GM20431 (cell line): Measurements from ENCODE around the gene TBATA.
"Not testable (repeated sequence)": the region's sequence is repeated elsewhere in the genome, so short reads cannot be mapped to it uniquely, and the experiment has no call there.

Source experiments
- in situ Hi-C: fragments of 300-500 bp; cut with MseI, MboI; formaldehyde crosslinking; loops from one replicate; pipeline ENCODE4 v1.15.0; 2020; ENCODE audit warnings: low sequenced_read_pairs; ENCODE audit not compliant: unreplicated experiment

Gene TBATA

GRCh38 chr10:70768026-70768685, 17.0 kb downstream of the TBATA start:
- in situ Hi-C loops, result not testable (repeated sequence)

GRCh38 chr10:70765794-70766594, 19.2 kb downstream of the TBATA start:
- in situ Hi-C loops, result no loop called here

DNA sequence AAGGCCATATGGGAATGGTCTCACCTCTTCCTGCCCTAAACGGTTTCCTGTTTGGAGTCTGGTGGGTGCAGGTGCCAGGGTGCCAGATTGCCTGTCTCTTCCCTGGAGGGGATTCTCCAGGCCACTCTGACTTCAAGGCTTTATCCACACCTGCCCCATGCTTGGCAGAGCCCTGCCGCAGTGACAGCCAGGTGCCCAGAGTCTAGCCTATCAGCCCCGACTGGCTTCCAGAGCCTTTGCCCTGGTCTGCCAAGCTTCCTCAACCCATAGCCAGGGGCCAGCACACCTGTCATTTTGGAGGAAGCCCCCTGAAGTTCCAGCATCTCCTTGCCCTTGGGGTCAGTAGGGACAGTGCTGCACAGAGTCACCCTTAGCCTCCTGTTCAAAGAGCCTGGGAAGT, 21.6 kb downstream of the TBATA start:
- in situ Hi-C loops, result loop anchor here (5.0 kb wide), 1 partner anchor 216 kb away; no protein-coding TSS in a partner anchor

GRCh38 chr10:70762441-70763175, 22.6 kb downstream of the TBATA start:
- in situ Hi-C loops, result loop anchor here (5.0 kb wide), 1 partner anchor 215 kb away; no protein-coding TSS in a partner anchor

DNA sequence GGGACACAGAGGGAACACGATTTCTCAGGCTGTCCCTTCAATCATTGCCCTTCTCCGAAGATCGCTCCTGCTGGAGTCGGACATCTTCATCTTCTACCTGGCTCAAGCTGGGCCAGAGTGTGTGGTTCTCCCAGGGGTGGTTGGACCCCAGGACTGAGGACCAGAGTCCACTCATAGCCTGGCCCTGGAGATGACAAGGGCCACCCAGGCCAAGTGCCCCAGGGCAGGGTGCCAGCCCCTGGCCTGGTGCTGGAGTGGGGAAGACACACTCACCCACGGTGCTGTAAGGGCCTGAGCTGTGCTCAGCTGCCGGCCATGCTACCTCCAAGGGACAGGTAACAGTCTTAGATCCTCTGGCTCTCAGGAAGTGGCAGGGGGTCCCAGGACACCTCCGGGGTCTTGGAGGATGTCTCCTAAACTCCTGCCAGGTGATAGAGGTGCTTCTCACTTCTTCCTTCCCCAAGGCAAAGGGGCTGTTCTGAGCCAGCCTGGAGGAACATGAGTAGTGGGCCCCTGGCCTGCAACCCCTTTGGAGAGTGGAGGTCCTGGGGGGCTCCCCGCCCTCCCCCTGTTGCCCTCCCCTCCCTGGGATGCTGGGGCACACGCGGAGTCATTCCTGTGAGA, 23.3 kb downstream of the TBATA start:
- in situ Hi-C loops, result loop anchor here (5.0 kb wide), 1 partner anchor 215 kb away; no protein-coding TSS in a partner anchor

- in situ Hi-C loops, result loop anchor here (5.0 kb wide), 1 partner anchor 214 kb away; no protein-coding TSS in a partner anchor
These were observed 24.1 kb downstream of the TBATA start for GRCh38 chr10:70761031-70761601.

DNA sequence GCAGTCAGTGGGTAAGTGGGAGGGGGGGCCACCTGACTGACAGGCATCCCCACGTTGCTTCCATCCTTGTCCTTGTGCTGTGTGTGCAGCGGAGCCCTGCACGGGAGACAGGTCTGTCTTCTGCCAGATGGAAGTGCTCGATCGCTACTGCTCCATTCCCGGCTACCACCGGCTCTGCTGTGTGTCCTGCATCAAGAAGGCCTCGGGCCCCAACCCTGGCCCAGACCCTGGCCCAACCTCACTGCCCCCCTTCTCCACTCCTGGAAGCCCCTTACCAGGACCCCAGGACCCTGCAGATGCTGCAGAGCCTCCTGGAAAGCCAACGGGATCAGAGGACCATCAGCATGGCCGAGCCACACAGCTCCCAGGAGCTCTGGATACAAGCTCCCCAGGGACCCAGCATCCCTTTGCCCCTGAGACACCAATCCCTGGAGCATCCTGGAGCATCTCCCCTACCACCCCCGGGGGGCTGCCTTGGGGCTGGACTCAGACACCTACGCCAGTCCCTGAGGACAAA, 24.8 kb downstream of the TBATA start:
- in situ Hi-C loops, result loop anchor here (5.0 kb wide), 1 partner anchor 213 kb away; no protein-coding TSS in a partner anchor

DNA sequence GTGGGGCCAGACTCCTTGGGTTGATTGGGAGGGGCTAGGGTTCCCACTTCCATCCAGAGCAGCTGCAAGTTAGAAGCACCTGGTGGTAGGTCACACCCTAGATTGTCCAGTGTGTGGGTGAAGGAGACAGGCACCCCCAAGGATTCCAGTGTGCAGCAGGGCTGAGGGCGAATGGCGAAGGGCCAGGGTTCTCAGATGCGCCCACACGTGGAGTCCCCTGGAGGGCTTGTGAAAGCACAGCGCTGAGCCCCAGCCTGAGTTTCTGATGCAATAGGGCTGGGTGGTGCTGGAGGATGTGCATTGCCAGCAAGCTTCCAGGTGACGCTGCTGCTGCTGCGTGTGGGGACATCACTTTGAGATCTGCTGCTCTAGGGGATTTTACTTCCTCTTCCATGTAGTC, 25.4 kb downstream of the TBATA start:
- in situ Hi-C loops, result loop anchor here (5.0 to 10.0 kb wide), 2 partner anchors 212 to 295 kb away; no protein-coding TSS in a partner anchor

DNA sequence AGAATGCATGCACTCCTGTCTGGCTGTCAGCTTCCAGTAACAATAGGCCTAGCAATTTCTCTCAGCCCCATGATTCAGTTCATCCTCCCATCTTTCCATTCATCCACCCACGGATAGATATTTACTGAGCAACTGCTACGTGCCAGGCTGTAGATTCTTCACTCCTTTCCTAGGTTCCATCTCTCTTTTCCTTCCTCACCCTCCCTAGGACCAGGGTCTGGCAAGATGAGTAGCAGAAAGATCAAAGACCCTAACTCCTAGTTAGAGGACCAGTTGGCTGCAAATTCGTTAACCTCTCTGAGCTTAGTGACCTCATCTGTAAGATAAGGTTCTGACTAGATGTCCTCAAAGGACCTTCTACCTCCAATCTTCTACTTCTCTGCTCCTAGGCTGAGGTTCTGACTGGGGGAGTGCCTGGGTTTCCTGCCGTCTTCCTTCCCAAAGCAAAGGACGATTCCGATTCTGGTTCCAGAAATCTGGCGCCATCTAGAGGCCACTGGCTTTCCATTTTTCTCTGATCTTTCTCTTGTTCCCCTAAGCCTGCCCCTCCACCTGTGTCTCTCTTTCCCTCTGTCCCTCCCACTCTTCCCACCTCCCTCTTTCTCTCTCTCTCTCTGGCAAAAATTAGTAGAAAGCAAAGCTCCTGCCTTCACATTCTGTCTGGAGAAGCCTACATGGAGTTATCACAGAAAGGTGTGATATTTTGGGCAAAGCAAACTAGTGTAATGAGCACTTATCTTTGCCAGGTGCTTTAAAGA, 26.2 kb downstream of the TBATA start:
- in situ Hi-C loops, result loop anchor here (10.0 kb wide), 1 partner anchor 294 kb away; no protein-coding TSS in a partner anchor

DNA sequence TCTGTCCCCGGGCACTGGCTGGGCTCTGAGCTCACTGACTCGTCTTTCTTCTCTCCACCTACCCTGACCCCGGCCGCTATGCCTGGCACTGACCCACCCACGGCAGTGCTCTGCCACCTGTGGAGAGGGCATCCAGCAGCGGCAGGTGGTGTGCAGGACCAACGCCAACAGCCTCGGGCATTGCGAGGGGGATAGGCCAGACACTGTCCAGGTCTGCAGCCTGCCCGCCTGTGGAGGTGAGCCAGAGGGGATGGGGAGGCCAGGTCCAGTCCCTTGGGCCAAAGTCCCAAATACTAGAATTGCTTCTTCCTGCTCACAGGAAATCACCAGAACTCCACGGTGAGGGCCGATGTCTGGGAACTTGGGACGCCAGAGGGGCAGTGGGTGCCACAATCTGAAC, 27.3 kb downstream of the TBATA start:
- in situ Hi-C loops, result loop anchor here (10.0 kb wide), 1 partner anchor 293 kb away; no protein-coding TSS in a partner anchor

DNA sequence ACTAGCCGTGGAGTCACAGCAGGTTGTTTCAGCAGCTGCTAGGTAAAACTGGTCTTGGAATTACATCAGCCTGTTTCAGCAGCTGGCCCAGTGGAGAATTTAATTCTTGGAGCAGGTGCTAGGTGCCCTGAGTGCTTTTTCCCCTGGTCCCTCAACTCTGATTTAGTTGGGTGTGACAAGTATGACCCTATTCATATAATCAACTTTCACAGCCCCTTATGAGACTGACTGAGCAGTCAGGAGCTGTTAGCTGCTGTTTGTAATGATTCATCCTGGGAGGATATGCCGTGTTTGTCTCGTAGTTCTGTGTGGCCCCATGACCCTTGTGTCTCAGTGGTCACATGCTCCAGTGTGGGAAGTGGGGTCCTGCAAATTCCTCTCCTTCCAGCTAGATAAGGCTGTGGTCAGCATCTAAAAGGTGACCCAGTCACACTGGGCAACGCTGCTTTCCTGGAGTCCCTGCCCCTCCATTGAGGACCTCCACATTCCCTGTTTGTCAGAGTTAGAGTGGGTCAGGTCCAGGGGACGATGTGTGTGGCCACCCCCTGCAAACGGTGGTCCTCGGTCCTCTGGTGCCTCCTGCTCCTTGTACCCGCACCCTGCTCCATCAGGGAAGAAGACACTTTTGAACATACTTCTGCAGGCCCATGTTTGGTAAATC, 28.3 kb downstream of the TBATA start:
- in situ Hi-C loops, result loop anchor here (10.0 kb wide), 1 partner anchor 292 kb away; no protein-coding TSS in a partner anchor

GRCh38 chr10:70753841-70754621, 31.1 kb downstream of the TBATA start:
- in situ Hi-C loops, result loop anchor here (10.0 kb wide), 1 partner anchor 289 kb away; no protein-coding TSS in a partner anchor

- in situ Hi-C loops, result loop anchor here (10.0 kb wide), 1 partner anchor 288 kb away; no protein-coding TSS in a partner anchor
These were observed 32.0 kb downstream of the TBATA start for GRCh38 chr10:70753026-70753663.

DNA sequence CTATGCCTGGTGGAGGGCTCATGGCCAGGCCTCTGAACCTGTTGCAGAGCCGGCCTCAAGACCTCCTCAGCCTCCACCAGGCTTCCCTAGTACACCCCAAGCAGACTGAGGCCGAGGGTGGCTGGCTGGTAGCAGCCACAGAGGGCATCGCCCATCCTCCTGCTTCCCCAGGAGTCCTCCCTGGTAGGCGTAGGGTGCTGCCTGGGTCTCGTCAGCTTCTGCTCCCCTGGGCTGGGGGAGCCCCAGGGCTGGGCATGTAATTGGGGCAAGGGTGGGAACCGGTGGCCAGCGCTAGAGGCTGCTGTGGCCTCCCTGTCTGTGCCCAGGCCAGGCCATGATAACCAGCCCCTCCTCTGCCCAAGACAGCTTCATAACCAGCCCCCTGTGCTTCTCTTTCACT, 32.6 kb downstream of the TBATA start:
- in situ Hi-C loops, result loop anchor here (10.0 kb wide), 1 partner anchor 288 kb away; no protein-coding TSS in a partner anchor

GRCh38 chr10:70751991-70752390, 33.2 kb downstream of the TBATA start:
- in situ Hi-C loops, result loop anchor here (10.0 kb wide), 1 partner anchor 287 kb away; no protein-coding TSS in a partner anchor

DNA sequence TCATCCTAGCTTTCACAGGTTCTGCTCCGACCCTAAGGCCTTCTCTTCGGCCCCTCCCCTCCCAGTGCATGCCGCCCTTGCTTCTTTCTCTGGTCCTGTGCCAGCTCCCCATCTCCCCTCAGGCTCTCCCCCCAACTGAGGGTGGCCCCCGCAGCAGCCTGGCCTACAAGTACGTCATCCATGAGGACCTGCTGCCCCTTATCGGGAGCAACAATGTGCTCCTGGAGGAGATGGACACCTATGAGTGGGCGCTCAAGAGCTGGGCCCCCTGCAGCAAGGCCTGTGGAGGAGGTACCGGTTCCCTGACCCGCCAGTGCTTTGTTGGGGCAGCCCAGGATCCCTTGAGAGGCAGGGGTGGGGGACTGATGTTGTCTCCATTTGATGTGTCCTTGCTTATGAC, 33.8 kb downstream of the TBATA start:
- in situ Hi-C loops, result loop anchor here (10.0 kb wide), 1 partner anchor 287 kb away; no protein-coding TSS in a partner anchor
